HT1080 (cell line): Measurements from ENCODE around the gene DTX4. TPM values are rescaled to one million over a fixed set of nuclear protein-coding genes. Genes with fewer than 3 reads are reported as not detected.

Experiments
- DNase-seq: peaks from one replicate; pipeline ENCODE4 v3.0.0-alpha.2; 2015; ENCODE audit warnings: low read depth
- total RNA-seq: library from RNA; depleted of rRNA; stranded (reverse); fragments of >200 nt; shearing (Covaris generic); gene quantifications from 2 replicates; pipeline ENCODE4 v1.2.3, GENCODE V29; 2014

The DTX4 gene
- total RNA-seq, 1 experiment from 2014 or later, result 2.8 TPM

GRCh38 chr11:59172345-59173079 is 580 bp downstream of the DTX4 start:
- DNase-seq, result no peak

- DNase-seq, result no peak
These were observed 1.4 kb downstream of the DTX4 start for GRCh38 chr11:59173080-59173963.

GRCh38 chr11:59173964-59174663 is 2.2 kb downstream of the DTX4 start:
- DNase-seq, result peak; percentile 39

- DNase-seq, result peak; percentile 46
These were observed 2.7 kb downstream of the DTX4 start for GRCh38 chr11:59174664-59175033.

- DNase-seq, result no peak
These were observed 3.2 kb downstream of the DTX4 start for GRCh38 chr11:59175091-59175501.

GRCh38 chr11:59176330-59176729 is 4.4 kb downstream of the DTX4 start:
- no peak for DNase-seq

GRCh38 chr11:59178402-59178801 is 6.5 kb downstream of the DTX4 start:
- DNase-seq, result no peak

- DNase-seq, result no peak
These were observed 7.2 kb downstream of the DTX4 start for GRCh38 chr11:59179121-59179520.

- DNase-seq, result no peak
These were observed 8.3 kb downstream of the DTX4 start for GRCh38 chr11:59180168-59180776.

GRCh38 chr11:59180907-59181306 is 9.0 kb downstream of the DTX4 start:
- no peak for DNase-seq

- DNase-seq, result no peak
These were observed 10.0 kb downstream of the DTX4 start for GRCh38 chr11:59181746-59182456.

GRCh38 chr11:59182457-59183151 is 10.7 kb downstream of the DTX4 start:
- no peak for DNase-seq

GRCh38 chr11:59183771-59184170 is 11.8 kb downstream of the DTX4 start:
- DNase-seq, result no peak

GRCh38 chr11:59184691-59185339 is 12.9 kb downstream of the DTX4 start:
- no peak for DNase-seq

GRCh38 chr11:59185386-59185945 is 13.5 kb downstream of the DTX4 start:
- no peak for DNase-seq

GRCh38 chr11:59186130-59186594 is 14.2 kb downstream of the DTX4 start:
- DNase-seq, result peak; percentile 48

- no peak for DNase-seq
These were observed 15.1 kb downstream of the DTX4 start for GRCh38 chr11:59187035-59187434.

GRCh38 chr11:59187587-59187986 is 15.7 kb downstream of the DTX4 start:
- DNase-seq, result no peak

GRCh38 chr11:59188954-59189353 is 17.0 kb downstream of the DTX4 start:
- DNase-seq, result no peak
